ENCODE results near the gene LONRF2.

The LONRF2 gene

DNA sequence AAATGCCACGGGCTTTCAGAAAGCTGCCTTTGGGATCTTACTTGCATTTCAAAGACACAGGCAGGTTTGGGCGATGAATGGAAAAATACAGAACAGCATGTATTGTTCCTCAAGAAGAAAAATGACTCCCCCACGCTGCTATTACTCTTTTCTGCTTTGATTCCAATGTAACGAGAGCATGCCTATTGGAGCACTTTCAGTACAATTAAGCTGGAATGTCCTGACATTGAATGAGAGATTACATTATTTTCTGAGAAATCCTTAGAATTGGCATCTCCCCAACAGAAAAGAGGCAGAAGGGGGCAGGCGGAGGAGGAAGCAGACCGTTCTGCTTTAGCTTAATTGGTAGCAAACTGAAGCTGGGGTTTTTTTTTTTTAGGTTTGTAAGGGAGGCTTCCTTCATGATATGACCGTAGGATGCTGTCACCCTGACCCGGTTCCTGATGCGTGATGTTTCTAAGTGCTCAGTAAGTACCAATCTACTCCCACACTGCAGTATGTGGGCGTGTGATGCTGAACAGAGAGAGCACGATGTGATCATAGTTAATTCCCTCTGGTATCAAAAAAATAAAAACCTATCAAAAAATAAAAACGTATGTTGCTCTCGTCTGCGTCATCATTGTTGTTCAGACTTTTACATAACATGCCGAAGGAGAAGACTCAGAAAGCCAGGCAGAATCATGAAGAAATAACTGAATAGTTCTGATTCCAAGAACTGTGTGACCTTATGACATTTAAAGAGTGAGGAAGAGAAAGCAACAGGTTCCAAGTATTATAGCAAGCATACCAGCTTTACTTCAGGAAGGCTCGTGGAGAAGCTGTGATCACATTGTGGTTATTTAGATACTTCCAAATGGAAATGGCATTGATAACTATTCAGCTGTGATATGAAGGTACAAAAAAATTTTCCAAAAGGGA is 40.5 kb downstream of the LONRF2 start:
- Histone ChIP-seq H3K4me1 (ENCODE audit: insufficient read depth, insufficient read length) (peaks cover 15% of the 10 kb centered on the region), H3K4me3 (ENCODE audit: insufficient read length, low read depth) (no peak overlapping the region), H3K9me3 (ENCODE audit: insufficient read depth, low read length) (no peaks in the 10 kb centered on the region), H3K9ac (ENCODE audit: insufficient read length, low read depth) (no peak overlapping the region), H3K27me3 (ENCODE audit: insufficient read depth, insufficient read length) (no peaks in the 10 kb centered on the region), H3K36me3 (ENCODE audit: insufficient read depth, insufficient read length, low read length) (no peaks in the 10 kb centered on the region)
- TF ChIP-seq YY1 (IDR thresholded peaks at IDR 0.05; ENCODE audit: insufficient read depth, insufficient read length) (no peak), ZNF274 (IDR thresholded peaks at IDR 0.05; ENCODE audit: low read depth, low read length) (no peak), SUZ12 (IDR thresholded peaks at IDR 0.05; ENCODE audit: extremely low read depth, insufficient read depth, insufficient read length) (no peak)
- DNase-seq (ENCODE audit: low read depth, low spot score) = no peak

DNA sequence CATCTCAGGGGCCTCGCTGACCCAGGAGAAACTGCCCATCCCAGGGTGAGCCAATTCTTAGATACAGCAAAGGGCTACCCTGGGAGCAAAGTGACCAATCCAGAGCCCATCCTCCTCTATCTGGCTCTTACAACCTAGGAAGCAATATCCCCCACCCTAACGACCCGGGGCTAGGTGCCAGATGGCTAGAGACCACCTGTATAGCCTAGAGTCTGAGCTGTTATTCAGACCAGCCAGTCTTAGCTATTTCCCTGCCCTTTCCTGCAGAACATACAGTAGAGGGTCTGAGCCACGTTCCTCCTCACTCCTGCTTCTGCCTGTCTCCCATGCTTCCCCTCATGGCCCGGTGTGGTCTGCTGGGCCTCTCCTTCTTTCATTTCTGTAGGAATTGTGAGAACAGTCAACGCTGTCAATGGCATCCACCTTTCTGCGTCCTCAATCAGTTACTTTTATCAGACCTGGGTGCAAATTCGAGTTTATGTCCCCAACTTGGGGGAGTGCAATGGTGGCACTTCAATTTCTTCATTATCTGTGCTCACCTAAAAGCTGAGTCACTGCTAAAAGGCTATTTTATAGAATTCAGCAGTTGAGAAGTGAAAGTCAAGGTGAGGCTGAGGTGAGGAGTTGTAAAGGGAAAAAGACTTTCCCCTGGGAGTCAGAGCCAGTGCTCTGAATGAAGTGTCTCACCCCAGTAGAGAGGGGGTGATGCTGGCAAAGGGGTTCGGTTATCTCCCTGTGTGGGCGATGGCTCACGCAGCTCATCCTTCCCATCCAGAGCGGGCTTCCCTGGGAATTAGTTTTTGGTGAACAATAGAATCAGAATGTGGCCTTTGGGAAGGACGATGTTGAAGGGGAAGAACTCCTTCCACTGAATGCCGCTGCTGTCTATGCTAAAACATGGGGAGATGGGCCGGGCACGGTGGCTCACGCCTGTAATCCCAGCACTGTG is 42.4 kb downstream of the LONRF2 start:
- no peak overlapping the region for H3K9ac ChIP-seq (ENCODE audit: insufficient read length, low read depth)

GRCh38 chr2:100278986-100279385 is 43.3 kb downstream of the LONRF2 start:
- no peak for DNase-seq (ENCODE audit: low read depth, low spot score)
- Histone ChIP-seq H3K9me3 (ENCODE audit: insufficient read depth, low read length) (no peaks in the 10 kb centered on the region), H3K4me3 (ENCODE audit: insufficient read length, low read depth) (no peak overlapping the region), H3K9ac (ENCODE audit: insufficient read length, low read depth) (no peak overlapping the region), H3K27me3 (ENCODE audit: insufficient read depth, insufficient read length) (no peaks in the 10 kb centered on the region), H3K36me3 (ENCODE audit: insufficient read depth, insufficient read length, low read length) (no peaks in the 10 kb centered on the region), H3K4me1 (ENCODE audit: insufficient read depth, insufficient read length) (peaks cover 15% of the 10 kb centered on the region)
- TF ChIP-seq ZNF274 (IDR thresholded peaks at IDR 0.05; ENCODE audit: low read depth, low read length) = no peak
- no peak for TF ChIP-seq YY1 (IDR thresholded peaks at IDR 0.05; ENCODE audit: insufficient read depth, insufficient read length)
- no peak for TF ChIP-seq SUZ12 (IDR thresholded peaks at IDR 0.05; ENCODE audit: extremely low read depth, insufficient read depth, insufficient read length)

More for the DNA sequence above, 42.4 kb downstream of the LONRF2 start:
- Histone ChIP-seq H3K4me3 (ENCODE audit: insufficient read length, low read depth) (no peak overlapping the region), H3K4me1 (ENCODE audit: insufficient read depth, insufficient read length) (peaks cover 15% of the 10 kb centered on the region), H3K27me3 (ENCODE audit: insufficient read depth, insufficient read length) (no peaks in the 10 kb centered on the region), H3K9me3 (ENCODE audit: insufficient read depth, low read length) (no peaks in the 10 kb centered on the region), H3K36me3 (ENCODE audit: insufficient read depth, insufficient read length, low read length) (no peaks in the 10 kb centered on the region)
- TF ChIP-seq YY1 (IDR thresholded peaks at IDR 0.05; ENCODE audit: insufficient read depth, insufficient read length) (no peak), SUZ12 (IDR thresholded peaks at IDR 0.05; ENCODE audit: extremely low read depth, insufficient read depth, insufficient read length) (no peak), ZNF274 (IDR thresholded peaks at IDR 0.05; ENCODE audit: low read depth, low read length) (no peak)
- DNase-seq (ENCODE audit: low read depth, low spot score) = no peak

DNA sequence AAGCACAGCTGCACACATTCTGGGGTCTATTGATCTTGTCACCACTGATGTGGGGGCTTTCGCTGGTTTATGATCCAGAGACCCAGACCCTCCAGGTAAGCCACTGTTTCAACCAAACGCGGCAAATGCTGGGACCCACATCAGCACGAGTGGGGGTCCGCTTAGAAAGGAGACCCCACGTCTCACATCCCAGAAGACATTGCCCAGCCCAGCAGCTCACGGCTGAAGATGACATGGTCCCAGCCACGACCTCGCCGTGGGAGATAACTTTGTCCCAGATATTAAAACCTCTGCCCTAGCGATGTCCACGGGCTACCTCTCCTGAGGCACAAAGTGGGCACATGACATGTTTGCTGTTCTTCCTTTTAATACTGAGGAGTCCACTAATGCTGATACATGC is 43.8 kb downstream of the LONRF2 start:
- Histone ChIP-seq H3K4me3 (ENCODE audit: insufficient read length, low read depth) (no peak overlapping the region), H3K27me3 (ENCODE audit: insufficient read depth, insufficient read length) (no peaks in the 10 kb centered on the region), H3K36me3 (ENCODE audit: insufficient read depth, insufficient read length, low read length) (no peaks in the 10 kb centered on the region), H3K9ac (ENCODE audit: insufficient read length, low read depth) (no peak overlapping the region), H3K9me3 (ENCODE audit: insufficient read depth, low read length) (no peaks in the 10 kb centered on the region), H3K4me1 (ENCODE audit: insufficient read depth, insufficient read length) (peaks cover 15% of the 10 kb centered on the region)
- DNase-seq (ENCODE audit: low read depth, low spot score) = no peak
- TF ChIP-seq ZNF274 (IDR thresholded peaks at IDR 0.05; ENCODE audit: low read depth, low read length) = no peak
- TF ChIP-seq SUZ12 (IDR thresholded peaks at IDR 0.05; ENCODE audit: extremely low read depth, insufficient read depth, insufficient read length) = no peak
- TF ChIP-seq YY1 (IDR thresholded peaks at IDR 0.05; ENCODE audit: insufficient read depth, insufficient read length) = no peak

DNA sequence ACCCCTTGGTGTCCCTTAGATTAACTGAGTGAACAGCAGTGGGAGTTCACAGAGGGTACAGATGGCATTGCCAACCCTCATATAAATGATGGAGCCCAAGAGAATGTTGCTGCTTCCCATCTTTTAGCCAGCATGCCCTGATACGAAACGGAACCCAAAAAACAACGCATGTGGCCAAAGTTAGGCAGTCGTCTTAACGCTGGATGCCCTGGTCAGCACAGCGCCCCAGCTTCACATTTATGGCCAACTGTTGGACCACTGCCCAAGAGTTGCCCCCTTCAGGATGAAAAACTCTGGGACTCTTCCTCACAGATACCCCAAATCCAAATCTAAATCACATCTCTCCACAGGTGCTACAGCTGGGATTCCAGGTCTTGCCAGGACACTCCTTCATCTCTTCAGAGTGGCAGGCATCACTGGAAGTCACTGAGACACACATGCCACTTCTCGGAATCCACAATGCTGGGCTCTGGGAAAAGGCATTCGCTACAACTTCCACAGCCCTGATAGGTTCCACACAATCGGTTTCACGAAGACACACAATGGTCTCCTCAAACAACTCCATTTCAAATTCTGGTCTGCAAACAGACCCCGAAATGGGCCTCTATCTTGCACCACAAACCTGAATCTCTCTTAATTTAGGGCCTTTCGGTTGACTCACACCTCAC is 44.6 kb downstream of the LONRF2 start:
- TF ChIP-seq ZNF274 (IDR thresholded peaks at IDR 0.05; ENCODE audit: low read depth, low read length) = no peak
- no peak for TF ChIP-seq SUZ12 (IDR thresholded peaks at IDR 0.05; ENCODE audit: extremely low read depth, insufficient read depth, insufficient read length)
- no peak for TF ChIP-seq YY1 (IDR thresholded peaks at IDR 0.05; ENCODE audit: insufficient read depth, insufficient read length)
- no peaks in the 10 kb centered on the region for H3K27me3 ChIP-seq (ENCODE audit: insufficient read depth, insufficient read length)

GRCh38 chr2:100276716-100277115 is 45.6 kb downstream of the LONRF2 start:
- no peaks in the 10 kb centered on the region for H3K9me3 ChIP-seq (ENCODE audit: insufficient read depth, low read length)
- DNase-seq (ENCODE audit: low read depth, low spot score) = no peak
- TF ChIP-seq SUZ12 (IDR thresholded peaks at IDR 0.05; ENCODE audit: extremely low read depth, insufficient read depth, insufficient read length) (no peak), ZNF274 (IDR thresholded peaks at IDR 0.05; ENCODE audit: low read depth, low read length) (no peak), YY1 (IDR thresholded peaks at IDR 0.05; ENCODE audit: insufficient read depth, insufficient read length) (no peak)
- H3K9ac ChIP-seq (ENCODE audit: insufficient read length, low read depth) = no peak overlapping the region
- peaks cover 15% of the 10 kb centered on the region for H3K4me1 ChIP-seq (ENCODE audit: insufficient read depth, insufficient read length)
- H3K4me3 ChIP-seq (ENCODE audit: insufficient read length, low read depth) = no peak overlapping the region
- H3K36me3 ChIP-seq (ENCODE audit: insufficient read depth, insufficient read length, low read length) = no peaks in the 10 kb centered on the region
- no peaks in the 10 kb centered on the region for H3K27me3 ChIP-seq (ENCODE audit: insufficient read depth, insufficient read length)

More for the DNA sequence above, 44.6 kb downstream of the LONRF2 start:
- no peaks in the 10 kb centered on the region for H3K36me3 ChIP-seq (ENCODE audit: insufficient read depth, insufficient read length, low read length)
- no peak overlapping the region for H3K9ac ChIP-seq (ENCODE audit: insufficient read length, low read depth)
- no peak for DNase-seq (ENCODE audit: low read depth, low spot score)
- peaks cover 15% of the 10 kb centered on the region for H3K4me1 ChIP-seq (ENCODE audit: insufficient read depth, insufficient read length)
- no peaks in the 10 kb centered on the region for H3K9me3 ChIP-seq (ENCODE audit: insufficient read depth, low read length)
- H3K4me3 ChIP-seq (ENCODE audit: insufficient read length, low read depth) = no peak overlapping the region
